ENCODE data around the gene ATP5PB.

ATP5PB gene

GRCh38 chr1:111501645-111502044 is 52.4 kb downstream of the ATP5PB start:
- DNase-seq (ENCODE audit: low read depth), result no peak
- TF ChIP-seq CTCF (IDR thresholded peaks at IDR 0.05; ENCODE audit: insufficient read depth, low read depth, low read length, missing control alignments), result no peak
- no peak overlapping the region for H3K4me3 ChIP-seq (ENCODE audit: low read depth, low read length)

GRCh38 chr1:111503585-111504060 is 54.4 kb downstream of the ATP5PB start, which contains the start of the genes ADORA3 and TMIGD3:
Gene ADORA3, minus strand, starts transcription at chr1:111503633. Its CDS starts 279 bp downstream, at chr1:111503354.
Gene TMIGD3, minus strand, starts transcription at chr1:111503633. Its CDS starts 279 bp downstream, at chr1:111503354.
- no peak for TF ChIP-seq CTCF (IDR thresholded peaks at IDR 0.05; ENCODE audit: insufficient read depth, low read depth, low read length, missing control alignments)
- no peak within 1 kb of the TSS for H3K4me3 ChIP-seq (ENCODE audit: low read depth, low read length)
- peak; percentile 60 for DNase-seq (ENCODE audit: low read depth)

- no peak for TF ChIP-seq CTCF (IDR thresholded peaks at IDR 0.05; ENCODE audit: insufficient read depth, low read depth, low read length, missing control alignments)
- no peak overlapping the region for H3K4me3 ChIP-seq (ENCODE audit: low read depth, low read length)
- no peak for DNase-seq (ENCODE audit: low read depth)
Observed at GRCh38 chr1:111504097-111504496, 54.8 kb downstream of the ATP5PB start.

- no peak for TF ChIP-seq CTCF (IDR thresholded peaks at IDR 0.05; ENCODE audit: insufficient read depth, low read depth, low read length, missing control alignments)
- H3K4me3 ChIP-seq (ENCODE audit: low read depth, low read length), result peak overlapping the region; percentile 33
- peak; percentile 83 for DNase-seq (ENCODE audit: low read depth)
Observed at GRCh38 chr1:111505641-111506119, 56.4 kb downstream of the ATP5PB start.

- H3K4me3 ChIP-seq (ENCODE audit: low read depth, low read length), result peak overlapping the region; percentile 33
- peak; percentile 27 for DNase-seq (ENCODE audit: low read depth)
- TF ChIP-seq CTCF (IDR thresholded peaks at IDR 0.05; ENCODE audit: insufficient read depth, low read depth, low read length, missing control alignments), result no peak
Observed at GRCh38 chr1:111506561-111506960, 57.3 kb downstream of the ATP5PB start.

GRCh38 chr1:111507411-111508201 is 58.3 kb downstream of the ATP5PB start:
- peak; percentile 93 for DNase-seq (ENCODE audit: low read depth)

More at GRCh38 chr1:111507411-111508201, 58.3 kb downstream of the ATP5PB start:
- TF ChIP-seq CTCF (IDR thresholded peaks at IDR 0.05; ENCODE audit: insufficient read depth, low read depth, low read length, missing control alignments), result peak; percentile 36
- peak overlapping the region; percentile 58 for H3K4me3 ChIP-seq (ENCODE audit: low read depth, low read length)
